SK-N-SH treated with all-trans-retinoic acid at 6 μM for 48 hours (cell line): ENCODE data around the gene SBNO1.

Source experiments
- CSDC2 ChIP-seq: fragments of 250-450 bp; sonication (Bioruptor Pico); IDR thresholded peaks from 2 replicates; pipeline ENCODE4 v1.5.0; 2020; ENCODE audit warnings: mild to moderate bottlenecking, moderate library complexity
- CSRNP3 ChIP-seq: fragments of 250-450 bp; sonication (Bioruptor Pico); IDR thresholded peaks from 2 replicates; pipeline ENCODE4 v1.5.1; 2021; ENCODE audit warnings: mild to moderate bottlenecking, moderate library complexity
- PATZ1 ChIP-seq: fragments of 250-450 bp; sonication (Bioruptor Pico); IDR thresholded peaks from 2 replicates; pipeline ENCODE4 v1.8.0; 2020; ENCODE audit warnings: mild to moderate bottlenecking, moderate library complexity, borderline replicate concordance

GRCh38 chr12:123293178-123293760 lies 71.4 kb downstream of the SBNO1 start:
- TF ChIP-seq PATZ1 (no peak), CSRNP3 (no peak), CSDC2 (CRISPR knock-in tag) (no peak)
